Measurements from ENCODE around the gene BET1L.
"Not testable (repeated sequence)": the region's sequence is repeated elsewhere in the genome, so short reads cannot be mapped to it uniquely, and the experiment has no call there.

BET1L gene

DNA sequence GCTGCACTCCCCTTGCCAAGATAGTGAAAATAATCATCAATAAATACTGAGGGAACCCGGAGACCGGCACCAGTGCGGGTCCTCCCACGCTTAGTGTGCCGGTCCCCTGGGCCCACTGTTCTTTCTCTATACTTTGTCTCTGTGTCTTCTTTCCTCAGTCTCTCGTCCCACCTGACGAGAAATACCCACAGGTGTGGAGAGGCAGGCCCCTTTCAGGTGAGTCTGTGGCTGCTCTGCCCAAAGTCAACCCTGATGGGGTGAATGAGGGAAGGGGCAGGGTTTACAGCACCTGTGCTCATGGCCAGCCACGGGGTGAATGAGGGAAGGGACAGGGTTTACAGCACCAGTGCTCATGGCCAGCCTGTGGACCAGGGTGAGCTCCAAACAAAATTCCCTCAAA is 4.7 kb downstream of the BET1L start:
- Histone ChIP-seq H3K27me3 (ENCODE audit: low read depth) (no peaks in the 10 kb centered on the region), H3K4me1 (no peaks in the 10 kb centered on the region; the same call in 1 of the 2 replicates), H3K9me3 (no peaks in the 10 kb centered on the region), H3K4me3 (no peak overlapping the region), H3K36me3 (replicated peaks) (peaks cover 15% of the 10 kb centered on the region)
- in situ Hi-C loops (cut with MboI; ENCODE audit: low sequenced_read_pairs): no loop called here
- no peak for DNase-seq (ENCODE audit: low spot score in 2 of 2)

DNA sequence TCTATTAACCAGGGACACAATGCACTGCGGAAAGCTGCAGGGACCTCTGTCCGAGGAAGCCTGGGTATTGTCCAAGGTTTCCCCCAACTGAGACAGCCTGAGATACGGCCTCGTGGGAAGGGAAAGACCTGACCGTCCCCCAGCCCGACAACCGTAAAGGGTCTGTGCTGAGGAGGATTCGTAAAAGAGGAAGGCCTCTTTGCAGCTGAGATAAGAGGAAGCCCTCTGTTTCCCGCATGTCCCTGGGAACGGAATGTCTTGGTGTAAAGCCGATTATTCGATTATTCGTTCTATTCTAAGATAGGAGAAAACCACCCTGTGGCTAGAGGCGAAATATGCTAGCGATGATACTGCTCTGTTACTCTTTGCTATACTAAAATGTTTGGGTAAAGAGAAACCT is 5.2 kb downstream of the BET1L start:
- H3K4me1 ChIP-seq: no peaks in the 10 kb centered on the region; the same call in 1 of the 2 replicates
- H3K9me3 ChIP-seq: no peaks in the 10 kb centered on the region
- in situ Hi-C loops (cut with MboI; ENCODE audit: low sequenced_read_pairs): no loop called here
- no peaks in the 10 kb centered on the region for H3K27me3 ChIP-seq (ENCODE audit: low read depth)
- peak in 1 of 2 experiments; percentile 2 for DNase-seq (ENCODE audit: low spot score in 2 of 2)
- H3K36me3 ChIP-seq (replicated peaks): peaks cover 15% of the 10 kb centered on the region
- no peak overlapping the region for H3K4me3 ChIP-seq

DNA sequence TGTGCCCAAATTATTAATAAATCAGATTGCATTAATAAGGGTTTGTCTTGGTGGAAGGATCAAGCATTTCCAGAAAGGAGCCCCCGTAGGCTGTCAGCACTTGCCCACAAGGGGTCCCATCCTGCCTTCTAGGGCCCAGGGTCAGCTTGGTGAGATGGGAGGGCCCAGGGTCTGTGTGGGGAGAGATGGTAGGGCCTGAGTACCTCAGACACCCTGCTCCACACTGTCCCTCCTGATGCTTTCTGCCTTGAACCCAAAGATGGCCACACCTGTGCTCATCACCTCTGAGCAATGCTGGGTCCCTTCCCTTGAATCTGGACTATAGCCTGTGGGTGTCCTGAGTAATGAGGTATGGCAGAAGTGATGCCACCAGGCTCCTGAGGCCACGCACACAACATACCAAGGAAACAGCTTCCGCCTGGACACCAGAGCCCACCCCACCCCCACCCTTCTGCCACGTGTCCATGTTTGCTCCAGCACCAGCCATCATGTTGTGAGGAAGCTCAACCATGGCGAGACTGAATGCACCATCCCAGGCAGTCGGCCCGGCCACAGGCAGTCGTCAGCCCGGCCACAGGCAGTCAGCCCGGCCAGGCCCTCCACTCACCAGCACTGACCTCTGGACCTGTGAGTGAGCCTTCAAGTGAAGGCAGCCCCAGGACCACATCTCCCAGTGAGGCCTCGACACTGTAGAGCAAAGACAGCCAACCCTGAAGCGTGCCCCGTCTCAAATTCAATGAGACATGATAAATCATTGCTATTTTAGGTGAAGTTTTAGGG is 6.8 kb downstream of the BET1L start:
- H3K36me3 ChIP-seq (replicated peaks): peaks cover 9% of the 10 kb centered on the region

DNA sequence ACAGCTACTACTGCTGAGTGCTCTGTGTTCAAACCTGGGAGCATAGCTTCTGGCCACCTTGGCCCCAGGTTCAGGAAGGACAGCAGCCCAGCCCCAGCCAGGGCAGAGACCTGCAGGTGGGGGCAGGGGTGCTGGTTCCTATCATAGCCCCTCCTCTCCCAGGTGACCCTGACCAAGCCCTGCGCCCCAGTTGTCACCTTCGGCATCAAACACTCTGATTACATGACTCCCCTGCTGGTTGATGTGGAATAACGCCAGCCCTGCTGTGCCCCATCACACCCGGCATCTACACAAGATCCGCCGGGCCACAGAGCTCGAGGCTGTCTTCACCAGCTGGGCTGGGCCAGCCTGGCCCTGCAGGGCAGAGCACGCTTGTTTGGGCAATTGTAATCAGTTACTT is 7.4 kb downstream of the BET1L start:
- in situ Hi-C loops (cut with MboI; ENCODE audit: low sequenced_read_pairs): no loop called here
- peak in 1 of 2 experiments; percentile 8 for DNase-seq (ENCODE audit: low spot score in 2 of 2)
- H3K9me3 ChIP-seq: no peaks in the 10 kb centered on the region
- peaks cover 5% of the 10 kb centered on the region; the same call in 1 of the 2 replicates for H3K36me3 ChIP-seq (replicated peaks)
- no peaks in the 10 kb centered on the region for H3K27me3 ChIP-seq (ENCODE audit: low read depth)
- no peaks in the 10 kb centered on the region for H3K4me1 ChIP-seq
- no peak overlapping the region for H3K4me3 ChIP-seq

More for the DNA sequence above, 6.8 kb downstream of the BET1L start:
- Histone ChIP-seq H3K4me3 (no peak overlapping the region), H3K4me1 (no peaks in the 10 kb centered on the region), H3K9me3 (no peaks in the 10 kb centered on the region), H3K27me3 (ENCODE audit: low read depth) (no peaks in the 10 kb centered on the region)
- in situ Hi-C loops (cut with MboI; ENCODE audit: low sequenced_read_pairs): no loop called here
- peak in 1 of 2 experiments; percentile 6 for DNase-seq (ENCODE audit: low spot score in 2 of 2)

DNA sequence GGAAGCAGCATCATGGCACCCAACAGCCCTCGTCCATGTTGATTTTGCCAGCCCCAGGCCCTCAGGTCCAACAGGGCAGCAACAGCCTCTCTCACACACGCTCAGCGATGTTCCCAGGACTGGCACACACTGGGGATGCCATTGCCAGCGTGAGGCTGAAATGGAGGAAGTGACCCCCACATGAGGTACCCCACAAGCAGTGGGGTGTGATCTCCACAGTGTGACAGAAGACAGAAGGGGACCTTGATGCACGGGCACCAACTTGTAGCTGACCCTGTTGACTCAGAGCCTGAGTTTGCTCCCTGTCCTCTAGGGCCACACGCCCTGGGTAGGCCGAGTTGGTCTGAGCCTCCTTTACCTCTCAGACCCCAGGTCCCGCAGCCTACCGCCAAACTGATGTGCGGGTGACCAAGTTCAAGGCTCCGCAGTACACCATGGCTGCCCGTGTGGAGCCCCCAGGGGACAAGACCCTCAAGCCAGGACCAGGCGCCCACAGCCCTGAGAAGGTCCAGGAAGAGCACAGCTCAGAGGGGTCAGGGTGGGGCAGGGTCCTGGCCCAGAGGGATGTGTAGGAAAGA is 8.1 kb downstream of the BET1L start:
- Histone ChIP-seq H3K36me3 (replicated peaks) (no peaks in the 10 kb centered on the region; the same call in 1 of the 2 replicates), H3K9me3 (no peaks in the 10 kb centered on the region), H3K4me3 (no peak overlapping the region), H3K27me3 (ENCODE audit: low read depth) (no peaks in the 10 kb centered on the region), H3K4me1 (no peaks in the 10 kb centered on the region)
- DNase-seq (ENCODE audit: low spot score in 2 of 2): peak in 1 of 2 experiments; percentile 9
- in situ Hi-C loops (cut with MboI; ENCODE audit: low sequenced_read_pairs): no loop called here

DNA sequence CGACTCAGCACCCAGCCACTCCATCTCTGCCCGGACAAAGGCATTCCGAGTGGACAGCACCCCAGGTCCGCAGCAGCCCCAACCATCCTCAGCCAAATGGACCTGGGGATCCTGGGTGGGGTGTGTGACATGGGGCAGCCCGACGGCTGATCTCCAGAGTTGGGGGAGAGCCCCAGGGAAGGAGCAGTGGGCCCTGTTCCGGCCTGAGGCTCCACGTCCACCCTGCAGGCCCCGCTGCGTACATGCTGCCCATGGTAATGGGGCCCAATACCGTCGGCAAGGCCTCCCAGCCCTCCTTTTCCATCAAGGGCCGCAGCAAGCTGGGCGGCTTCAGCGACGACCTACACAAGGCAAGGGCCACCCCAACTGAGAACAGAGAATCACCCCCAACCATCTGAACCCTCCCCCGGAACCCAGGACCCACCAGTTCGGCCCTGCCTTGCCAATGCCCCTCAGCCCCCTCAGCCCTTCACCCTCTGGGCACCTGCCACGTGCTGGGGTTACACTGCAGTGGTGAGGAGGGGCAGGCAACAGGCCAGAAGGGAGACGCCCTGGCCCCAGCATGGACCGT is 8.9 kb downstream of the BET1L start:
- Histone ChIP-seq H3K9me3 (no peaks in the 10 kb centered on the region), H3K4me1 (no peaks in the 10 kb centered on the region), H3K4me3 (no peak overlapping the region), H3K27me3 (ENCODE audit: low read depth) (no peaks in the 10 kb centered on the region), H3K36me3 (replicated peaks) (no peaks in the 10 kb centered on the region; the same call in 1 of the 2 replicates)
- in situ Hi-C loops (cut with MboI; ENCODE audit: low sequenced_read_pairs): no loop called here
- peak in 1 of 2 experiments; percentile 5 for DNase-seq (ENCODE audit: low spot score in 2 of 2)

DNA sequence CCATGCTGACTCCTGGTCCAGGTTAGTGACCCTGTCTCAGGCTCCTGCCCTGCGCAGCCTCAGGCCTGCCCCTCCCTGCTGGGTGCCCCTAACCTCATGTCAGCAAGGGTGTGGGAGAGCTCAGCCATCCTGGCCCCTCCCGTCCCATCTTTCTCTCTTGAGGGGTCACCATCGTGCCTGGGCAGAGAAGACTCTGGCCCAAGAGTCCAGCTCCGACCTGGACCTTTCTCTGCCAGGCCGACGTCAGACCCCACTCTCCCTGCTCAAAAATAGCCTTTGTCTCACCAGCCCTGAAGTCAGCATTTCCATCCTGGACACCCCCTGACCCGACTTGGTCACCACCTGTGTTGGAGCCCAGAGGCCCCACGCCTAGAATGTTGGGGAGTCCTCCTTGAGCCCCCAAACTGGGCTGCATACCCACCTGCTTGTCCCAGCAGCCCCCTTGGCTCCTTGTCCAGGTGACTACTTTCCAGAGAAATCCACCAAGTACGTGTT is 9.4 kb downstream of the BET1L start:
- in situ Hi-C loops (cut with MboI; ENCODE audit: low sequenced_read_pairs): no loop called here

DNA sequence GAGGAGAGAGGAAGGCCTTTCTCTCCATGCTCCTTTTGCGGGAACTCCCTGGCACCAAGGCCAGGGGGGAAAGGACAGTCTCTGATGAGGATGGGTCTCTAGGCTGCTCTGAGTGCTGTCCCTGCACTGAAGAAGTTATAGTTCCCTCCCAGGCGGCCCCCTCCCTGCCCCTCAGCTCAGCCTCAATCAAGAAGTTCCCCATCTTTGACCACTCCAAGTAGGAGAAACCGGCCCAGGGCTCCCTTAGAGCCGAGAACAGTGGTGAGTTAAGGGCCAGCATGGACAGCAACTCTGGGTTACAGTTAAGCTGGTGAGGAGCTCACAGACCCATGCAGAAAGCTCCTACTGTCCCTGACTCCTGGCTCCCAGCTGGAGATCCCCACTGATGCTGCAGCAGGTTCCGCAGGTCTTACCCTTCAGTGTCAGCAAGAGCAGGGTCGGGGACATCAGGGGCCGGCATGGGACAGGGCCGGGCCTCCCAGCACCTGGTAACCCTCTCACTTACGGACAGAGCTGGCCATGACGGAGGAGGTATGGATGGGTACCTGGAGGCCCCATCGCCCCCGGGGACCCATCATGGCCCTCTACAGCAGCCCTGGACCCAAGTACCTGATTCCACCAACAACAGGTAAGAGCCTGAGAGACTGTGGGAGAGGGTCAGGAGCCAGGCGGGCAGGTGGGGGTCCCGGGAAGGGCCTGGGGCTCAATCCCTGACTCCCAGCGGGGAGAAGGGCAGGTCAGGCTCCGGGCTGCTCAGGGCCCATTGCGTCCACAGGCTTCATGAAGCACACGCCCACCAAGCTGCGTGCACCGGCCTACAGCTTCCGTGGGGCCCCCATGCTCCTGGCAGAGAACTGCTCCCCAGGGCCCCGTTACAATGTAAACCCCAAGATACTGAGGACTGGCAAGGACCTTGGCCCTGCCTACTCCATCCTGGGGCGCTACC is 10.1 kb downstream of the BET1L start:
- in situ Hi-C loops (cut with MboI; ENCODE audit: low sequenced_read_pairs): no loop called here
- Histone ChIP-seq H3K36me3 (replicated peaks) (no peaks in the 10 kb centered on the region; the same call in 1 of the 2 replicates), H3K4me3 (no peak overlapping the region), H3K4me1 (no peaks in the 10 kb centered on the region), H3K27me3 (ENCODE audit: low read depth) (no peaks in the 10 kb centered on the region), H3K9me3 (no peaks in the 10 kb centered on the region)
- no peak for DNase-seq (ENCODE audit: low spot score in 2 of 2)

More for the DNA sequence above, 9.4 kb downstream of the BET1L start:
- H3K36me3 ChIP-seq (replicated peaks): no peaks in the 10 kb centered on the region; the same call in 1 of the 2 replicates
- DNase-seq (ENCODE audit: low spot score in 2 of 2): peak in 1 of 2 experiments; percentile 7
- H3K27me3 ChIP-seq (ENCODE audit: low read depth): no peaks in the 10 kb centered on the region
- H3K4me3 ChIP-seq: no peak overlapping the region
- no peaks in the 10 kb centered on the region for H3K9me3 ChIP-seq
- no peaks in the 10 kb centered on the region for H3K4me1 ChIP-seq

DNA sequence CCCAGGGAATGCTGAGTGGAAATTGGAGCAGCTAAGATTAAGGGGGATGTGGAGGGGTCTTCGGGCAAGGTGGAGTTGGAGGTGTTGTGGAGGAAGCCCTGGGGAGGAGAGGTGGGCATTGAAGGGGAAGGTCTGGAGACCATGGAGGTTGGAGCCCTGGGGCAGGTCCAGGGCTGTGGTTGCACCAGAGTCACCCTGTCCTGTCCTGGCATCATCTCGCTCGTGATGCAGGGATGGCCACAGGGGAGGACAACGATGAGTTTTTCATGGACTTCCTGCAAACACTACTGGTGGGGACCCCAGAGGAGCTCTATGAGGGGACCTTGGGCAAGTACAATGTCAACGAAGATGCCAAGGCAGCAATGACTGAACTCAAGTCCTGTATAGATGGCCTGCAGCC is 13.7 kb downstream of the BET1L start:
- in situ Hi-C loops (cut with MboI; ENCODE audit: low sequenced_read_pairs); H3K9me3 ChIP-seq; H3K4me3 ChIP-seq; DNase-seq (ENCODE audit: low spot score in 2 of 2); H3K4me1 ChIP-seq; H3K27me3 ChIP-seq (ENCODE audit: low read depth); H3K36me3 ChIP-seq (replicated peaks): not testable (repeated sequence)

DNA sequence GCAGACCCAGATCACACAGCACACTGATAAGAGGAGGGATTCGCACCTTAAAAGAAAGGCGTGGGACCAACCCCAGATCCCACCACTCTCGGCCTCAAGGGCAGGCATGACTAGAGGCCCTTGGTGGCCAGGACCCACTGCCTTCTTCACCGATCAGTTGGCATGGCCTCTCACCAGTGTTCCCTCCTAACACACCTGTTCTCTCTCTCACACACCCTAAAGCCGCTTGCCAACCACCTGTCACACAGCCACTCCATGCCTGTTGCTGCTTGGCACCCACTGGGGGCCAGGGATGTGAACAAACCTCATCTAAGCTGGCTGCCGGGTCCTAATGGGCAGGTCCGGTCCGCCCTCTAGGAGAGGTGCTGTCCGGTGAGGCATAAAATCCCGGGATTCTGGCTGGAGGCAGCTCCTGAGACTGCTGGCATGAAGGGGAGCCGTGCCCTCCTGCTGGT is 14.5 kb downstream of the BET1L start, which contains the start of gene SCGB1C1:
Gene SCGB1C1, plus strand, starts transcription at position 405 of the 455 bp plus-strand sequence. Its CDS starts 22 bp downstream, at position 427.
- in situ Hi-C loops (cut with MboI; ENCODE audit: low sequenced_read_pairs); H3K4me1 ChIP-seq; H3K36me3 ChIP-seq (replicated peaks); DNase-seq (ENCODE audit: low spot score in 2 of 2); H3K27me3 ChIP-seq (ENCODE audit: low read depth); H3K9me3 ChIP-seq; H3K4me3 ChIP-seq: not testable (repeated sequence)

DNA sequence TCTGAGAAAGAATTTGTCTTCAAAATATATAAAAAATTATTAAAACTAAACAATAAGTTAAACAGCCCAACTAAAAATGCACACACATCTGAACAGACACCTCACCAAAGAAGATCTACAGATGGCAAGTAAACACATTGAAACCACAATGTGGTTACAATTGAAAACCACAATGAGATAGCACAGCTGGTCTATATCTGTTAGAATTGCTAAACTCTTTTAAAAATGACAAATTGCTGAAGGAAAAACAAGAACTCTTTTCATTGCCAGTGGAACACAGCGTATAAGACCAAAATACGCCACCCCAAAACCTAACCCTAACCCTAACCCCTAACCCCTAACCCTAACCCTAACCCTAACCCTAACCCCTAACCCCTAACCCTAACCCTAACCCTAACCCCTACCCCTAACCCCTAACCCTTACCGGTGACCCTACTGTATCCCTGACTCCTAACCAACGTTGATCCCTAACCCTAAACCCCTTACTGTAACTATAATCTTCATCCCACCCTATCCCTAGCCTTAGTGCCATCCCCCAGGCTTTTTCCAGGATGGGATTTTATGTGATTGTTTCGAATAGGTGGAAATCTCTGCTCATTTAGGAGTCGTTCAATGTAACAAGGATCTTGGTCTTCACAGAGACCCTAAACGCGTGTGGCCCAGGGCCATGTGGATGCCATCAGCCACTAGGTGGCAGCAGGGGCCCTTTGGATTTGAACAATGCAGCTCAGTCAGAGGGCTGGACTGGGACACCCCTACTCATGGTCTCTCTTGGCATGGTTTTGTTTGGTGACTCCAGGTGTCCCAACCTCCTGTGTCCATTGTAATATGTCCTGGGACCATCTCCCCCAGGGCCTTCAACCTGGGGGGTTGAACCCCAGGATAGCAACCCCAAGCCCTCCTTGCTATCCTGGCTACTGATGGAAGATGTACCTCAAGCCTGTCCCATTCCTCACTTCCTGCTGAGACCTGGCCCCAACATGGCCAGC is 15.4 kb downstream of the BET1L start:
- H3K27me3 ChIP-seq (ENCODE audit: low read depth): not testable (repeated sequence)

DNA sequence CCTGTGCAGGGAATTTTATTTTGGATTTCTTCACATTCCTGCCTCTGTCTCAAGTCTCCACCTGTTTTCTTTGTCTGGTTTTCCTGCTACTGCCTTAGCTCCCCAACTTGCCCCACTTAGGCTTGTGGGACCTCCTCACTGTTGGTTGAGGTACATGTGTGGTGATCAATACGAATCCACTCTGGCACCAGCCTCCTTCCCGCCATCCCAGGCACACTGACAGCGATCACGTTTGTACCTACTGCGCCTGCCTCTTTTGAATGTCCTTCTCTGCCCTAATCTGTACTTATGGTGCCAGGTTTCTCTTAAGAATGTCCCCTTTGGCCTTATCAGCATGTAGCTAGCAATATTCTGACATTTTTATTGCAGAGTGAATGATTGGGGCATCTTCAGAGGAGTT is 16.7 kb downstream of the BET1L start:
- H3K9me3 ChIP-seq; H3K4me1 ChIP-seq; H3K36me3 ChIP-seq (replicated peaks); in situ Hi-C loops (cut with MboI; ENCODE audit: low sequenced_read_pairs); H3K4me3 ChIP-seq; H3K27me3 ChIP-seq (ENCODE audit: low read depth): not testable (repeated sequence)
- DNase-seq (ENCODE audit: low spot score in 2 of 2): peak in 1 of 2 experiments; percentile 3

More for the DNA sequence above, 15.4 kb downstream of the BET1L start:
- H3K4me3 ChIP-seq; H3K36me3 ChIP-seq (replicated peaks); H3K4me1 ChIP-seq; in situ Hi-C loops (cut with MboI; ENCODE audit: low sequenced_read_pairs); H3K9me3 ChIP-seq: not testable (repeated sequence)
- peak in 1 of 2 experiments; percentile 72 for DNase-seq (ENCODE audit: low spot score in 2 of 2)
